GM18517 (cell line): ENCODE measurements around the gene PDE11A.

Experiments
- ATAC-seq: cut with Tn5 transposase; IDR thresholded peaks from one replicate; pipeline ENCODE4 v1.9.1; 2021; ENCODE audit warnings: mild to moderate bottlenecking, moderate library complexity; ENCODE audit not compliant: unreplicated experiment

The PDE11A gene

DNA sequence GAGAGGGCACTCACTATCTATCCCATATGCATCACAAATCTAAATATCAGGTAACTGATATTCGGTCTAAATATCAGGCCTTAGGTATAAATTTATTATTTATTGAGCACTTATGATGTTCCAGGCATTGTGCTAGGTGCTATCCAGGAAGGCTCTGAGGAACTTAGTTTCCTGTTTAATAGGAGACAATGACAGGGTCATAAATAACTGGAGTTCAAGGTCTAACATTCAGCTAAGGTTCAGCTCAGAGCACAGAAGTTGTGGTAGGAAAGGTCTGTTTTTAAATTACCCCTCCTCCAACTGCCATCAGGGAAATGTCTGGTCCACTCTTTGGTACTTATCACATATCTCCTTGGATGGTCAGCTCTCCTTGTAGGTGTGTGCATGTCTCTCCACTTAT, 486.4 kb downstream of the PDE11A start:
- ATAC-seq, result no peak

DNA sequence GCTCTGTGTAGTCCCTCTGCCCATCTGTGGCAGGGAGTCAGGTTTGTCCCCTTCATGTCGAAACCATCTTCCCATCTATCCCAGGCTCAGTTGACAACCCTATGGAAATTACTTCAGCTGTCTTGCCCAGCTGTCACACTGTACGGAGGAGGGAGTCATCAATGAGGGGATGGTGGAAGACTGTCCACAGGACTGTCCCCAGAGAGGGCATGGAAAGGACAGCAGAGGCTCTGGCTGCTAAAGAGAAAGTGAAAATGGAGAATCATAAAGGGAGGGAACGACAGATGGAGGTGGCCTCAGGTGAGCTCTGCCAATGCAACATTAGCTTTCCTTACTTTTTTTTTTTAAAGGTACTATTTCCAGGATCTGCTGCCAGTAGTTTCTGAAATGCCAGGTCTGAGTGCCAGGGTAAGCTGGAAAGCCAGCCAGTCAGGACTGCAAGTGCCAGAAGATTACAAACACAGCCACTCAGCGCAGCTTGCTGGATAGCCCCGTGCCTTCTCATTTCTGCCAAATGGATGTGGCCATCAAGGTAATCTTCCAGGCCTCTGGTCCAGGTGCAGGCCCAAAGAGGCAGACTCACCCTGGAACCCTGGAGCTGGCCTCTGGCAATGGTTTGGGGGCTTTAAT, 487.2 kb downstream of the PDE11A start:
- ATAC-seq, result no peak

DNA sequence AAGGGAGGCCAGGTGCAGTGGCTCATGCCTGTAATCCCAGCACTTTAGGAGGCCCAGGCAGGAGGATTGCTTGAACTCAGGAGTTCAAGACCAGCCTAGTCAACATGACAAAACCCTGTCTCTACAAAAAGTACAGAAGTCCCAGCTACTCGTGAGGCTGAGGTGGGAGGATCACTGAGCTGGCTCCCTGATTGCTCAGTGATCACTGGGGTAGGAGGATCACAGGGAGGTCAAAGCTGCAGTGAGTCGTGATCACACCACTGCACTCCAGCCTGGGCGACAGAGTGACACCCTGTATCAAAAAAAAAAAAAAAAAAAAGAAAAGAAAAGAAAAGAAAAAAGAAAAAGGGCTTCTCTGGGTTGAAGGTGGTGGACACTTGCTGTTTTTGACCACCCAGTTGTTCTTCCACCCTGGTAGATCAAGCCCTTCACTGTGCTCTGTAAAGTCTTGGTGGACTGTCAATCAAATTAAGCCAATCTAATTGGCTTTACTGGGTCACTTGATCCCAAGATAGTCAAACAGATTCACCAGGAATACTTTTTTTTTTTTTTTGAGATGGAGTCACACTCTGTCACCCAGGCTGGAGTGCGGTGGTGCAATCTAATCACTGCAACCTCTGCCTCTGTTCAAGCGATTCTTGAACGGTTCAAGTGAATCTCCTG, 488.4 kb downstream of the PDE11A start:
- ATAC-seq, result no peak

DNA sequence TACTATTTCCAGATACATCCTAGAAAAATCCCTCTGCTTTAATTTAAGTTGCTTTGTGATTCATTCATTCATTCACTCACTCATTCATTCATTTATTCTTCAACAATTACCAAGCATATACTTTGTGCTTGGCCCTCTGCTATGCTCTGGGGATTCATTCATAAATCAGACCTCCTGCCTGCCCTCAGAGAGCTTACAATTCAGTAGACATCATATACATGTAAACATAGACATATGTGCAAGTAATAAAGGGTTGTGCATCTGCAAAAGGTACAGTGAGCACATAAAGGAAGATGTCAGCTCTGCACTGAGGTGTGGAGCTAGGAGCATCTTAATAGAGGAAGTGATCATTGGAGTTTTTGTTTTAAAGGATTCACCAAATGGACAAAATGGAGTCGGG, 490.6 kb downstream of the PDE11A start:
- ATAC-seq, result no peak

DNA sequence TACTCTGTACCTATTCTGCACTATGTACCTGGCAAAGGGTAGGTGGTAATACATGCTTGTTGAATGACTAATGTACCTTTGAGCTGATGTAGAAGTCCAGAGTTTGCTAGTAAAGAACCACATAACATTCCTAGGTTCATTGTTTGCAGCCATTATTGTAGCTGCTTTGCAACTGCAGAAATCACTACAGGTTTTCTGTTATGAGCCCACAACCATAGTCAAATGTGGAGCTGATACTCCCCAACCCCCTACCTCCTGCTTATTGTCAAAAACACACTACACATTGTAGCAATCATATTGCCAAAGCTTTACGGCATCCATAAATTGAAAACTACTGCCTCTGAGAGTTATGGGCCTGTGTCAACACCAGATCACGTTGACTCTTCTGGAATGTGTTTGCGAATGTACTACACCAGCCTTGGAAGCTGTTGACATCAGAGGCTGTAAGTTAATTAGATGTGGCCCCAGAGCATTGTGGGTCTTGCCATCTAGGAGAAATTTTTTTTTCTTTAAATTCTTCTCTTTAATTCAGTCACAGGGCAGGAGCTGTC, 493.0 kb downstream of the PDE11A start:
- no peak for ATAC-seq

DNA sequence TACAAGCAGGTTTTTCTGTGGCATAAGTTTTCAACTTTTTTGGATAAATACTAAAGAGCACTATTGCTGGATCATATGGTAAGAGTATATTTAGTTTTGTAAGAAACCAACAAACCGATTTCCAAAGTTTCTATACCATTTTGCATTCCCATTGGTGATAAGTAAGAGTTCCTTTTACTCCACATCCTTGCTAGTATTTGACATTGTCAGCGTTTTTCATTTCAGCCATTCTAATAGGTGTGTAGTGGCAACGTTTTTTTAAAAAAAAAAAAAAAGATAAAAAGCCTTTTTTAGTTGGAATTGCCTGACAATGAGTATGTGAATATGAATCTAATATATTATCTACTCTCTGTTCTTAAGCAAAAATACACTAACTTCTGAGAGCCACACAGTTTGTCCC, 494.1 kb downstream of the PDE11A start:
- ATAC-seq, result no peak

DNA sequence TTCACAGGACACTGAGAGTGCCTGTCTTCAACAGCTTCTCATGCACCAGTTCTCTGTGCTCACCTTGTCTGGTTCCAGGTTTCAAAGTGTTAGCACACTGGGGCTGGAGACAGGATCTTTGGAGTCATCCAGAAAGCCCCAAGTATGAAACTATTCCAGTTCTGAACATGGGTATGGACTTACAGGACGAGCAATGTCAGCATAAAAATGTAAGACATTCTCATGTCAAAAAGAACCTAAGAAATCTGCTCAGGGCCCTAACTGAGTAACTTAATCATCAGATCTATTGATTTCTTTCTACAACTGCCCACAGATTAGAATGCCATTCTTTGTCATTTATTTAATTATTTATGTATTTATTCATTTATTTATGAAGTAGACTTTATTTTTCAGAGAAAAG, 495.5 kb downstream of the PDE11A start:
- ATAC-seq, result no peak

DNA sequence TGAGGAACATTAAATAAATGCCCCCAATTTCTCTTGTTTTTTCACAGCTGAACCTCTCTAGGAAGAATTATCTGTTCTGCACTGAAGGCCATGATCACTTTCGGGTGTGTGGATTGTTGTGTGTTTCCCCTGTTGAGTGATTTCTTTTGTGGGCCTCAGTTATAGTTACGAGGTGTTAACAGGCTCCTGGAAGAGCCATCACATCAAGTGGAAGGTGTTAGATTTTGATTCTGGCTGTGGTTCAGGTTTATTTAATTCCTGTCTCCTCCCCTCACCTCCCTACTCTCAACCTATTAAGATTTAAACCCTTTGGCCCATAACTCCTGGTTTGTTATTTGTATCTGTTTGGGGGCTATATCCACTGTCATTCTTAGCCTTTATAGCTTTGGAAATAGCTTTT, 497.2 kb downstream of the PDE11A start:
- no peak for ATAC-seq

DNA sequence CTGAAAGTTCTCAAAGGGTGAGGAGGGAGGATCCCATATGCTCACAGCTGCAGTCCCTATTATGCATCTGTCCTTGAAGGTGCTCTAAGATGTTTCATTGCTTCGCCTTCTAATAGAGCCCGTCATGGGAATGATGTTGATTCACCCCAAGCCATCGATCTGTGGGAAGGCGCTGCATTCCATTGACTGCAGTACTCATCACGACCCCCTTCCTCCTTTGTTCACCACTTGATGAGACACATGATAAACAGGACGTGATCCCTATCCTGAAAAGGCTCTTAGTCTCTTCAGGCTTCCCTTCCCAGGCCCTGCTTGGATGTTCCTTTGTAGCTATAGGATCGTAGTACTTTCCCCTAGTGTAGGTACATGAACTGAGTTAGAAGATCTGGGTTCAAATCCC, 498.2 kb downstream of the PDE11A start:
- no peak for ATAC-seq
